ENCODE results near the gene PNPO. TPM values are rescaled to one million over a fixed set of nuclear protein-coding genes. Genes with fewer than 3 reads are reported as not detected.

Gene PNPO
- total and polyA plus RNA-seq, 2 of the 13 experiments (the other 11 are each of a cell fraction or from before 2014, with no cell fraction given) = 47.9 to 63.3 TPM

- TF ChIP-seq ZNF281 (CRISPR knock-in tag; IDR thresholded peaks at IDR 0.05; ENCODE audit: borderline replicate concordance) (0 out of 2 replicates have a peak, but pooled peaks have one; percentile 24), ZNF333 (CRISPR knock-in tag; IDR thresholded peaks at IDR 0.05; ENCODE audit: borderline replicate concordance) (no peak), TRAFD1 (CRISPR knock-in tag; IDR thresholded peaks at IDR 0.05; ENCODE audit: borderline replicate concordance) (0 out of 2 replicates have a peak, but pooled peaks have one; percentile 47), ZNF496 (CRISPR knock-in tag; IDR thresholded peaks at IDR 0.05; ENCODE audit: insufficient replicate concordance) (no peak), ZNF639 (CRISPR knock-in tag; conservative IDR thresholded peaks at IDR 0.05) (no peak), ZFP36L2 (CRISPR knock-in tag; IDR thresholded peaks at IDR 0.05) (no peak), ZFP41 (CRISPR knock-in tag; IDR thresholded peaks at IDR 0.05; ENCODE audit: borderline replicate concordance) (no peak), IRF9 (CRISPR knock-in tag; IDR thresholded peaks at IDR 0.05; ENCODE audit: borderline replicate concordance) (0 out of 2 replicates have a peak, but pooled peaks have one; percentile 45), POLR2AphosphoS5 (IDR thresholded peaks at IDR 0.05; ENCODE audit: low read depth, low read length) (no peak), CHD2 (IDR thresholded peaks at IDR 0.05; ENCODE audit: low read depth, low read length) (no peak), GABPA (IDR thresholded peaks at IDR 0.05; ENCODE audit: low read depth, low read length) (no peak), GABPA (CRISPR knock-in tag; IDR thresholded peaks at IDR 0.05; ENCODE audit: low read depth) (peak; percentile 67), KDM3A (CRISPR knock-in tag; IDR thresholded peaks at IDR 0.05; ENCODE audit: low read depth) (no peak), SNAI1 (CRISPR knock-in tag; IDR thresholded peaks at IDR 0.05; ENCODE audit: borderline replicate concordance) (no peak), NRL (CRISPR knock-in tag; IDR thresholded peaks at IDR 0.05; ENCODE audit: borderline replicate concordance) (no peak), ATAD3A (CRISPR knock-in tag; IDR thresholded peaks at IDR 0.05) (no peak), ZNF704 (CRISPR knock-in tag; IDR thresholded peaks at IDR 0.05; ENCODE audit: borderline replicate concordance) (no peak), ZBTB38 (CRISPR knock-in tag; IDR thresholded peaks at IDR 0.05) (peak; percentile 61; the same call in 1 of the 2 replicates), ZFP36L1 (CRISPR knock-in tag; IDR thresholded peaks at IDR 0.05) (no peak), FOXO1 (CRISPR knock-in tag; IDR thresholded peaks at IDR 0.05) (peak; percentile 90), HDAC6 (IDR thresholded peaks at IDR 0.05; ENCODE audit: low read depth, low read length) (no peak)
Observed at GRCh38 chr17:47952171-47953021, 11.0 kb downstream of the PNPO start (continued).
